ENCODE data around the gene EML6. TPM values are rescaled to one million over a fixed set of nuclear protein-coding genes. Genes with fewer than 3 reads are reported as not detected.

The EML6 gene
- total RNA-seq, 1 experiment from 2014 or later, result 5.2 TPM

DNA sequence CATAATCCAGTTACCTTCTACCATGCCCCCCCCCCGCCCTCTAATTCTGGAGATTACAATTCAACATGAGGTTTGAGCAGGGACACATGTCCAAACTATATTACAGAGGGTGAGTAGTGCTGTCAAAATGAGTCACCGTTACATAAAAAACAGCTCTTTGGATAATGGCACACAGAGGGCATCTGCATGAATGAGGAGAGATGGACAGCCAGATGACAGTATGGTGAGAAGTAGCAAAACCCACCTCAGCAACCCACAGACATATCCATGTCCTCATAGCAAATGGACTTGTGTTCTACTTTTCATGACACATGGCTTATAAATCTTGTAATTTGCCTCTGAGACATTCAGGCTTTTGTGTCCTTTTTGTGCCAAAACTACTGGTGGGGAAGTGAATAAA is 132.0 kb downstream of the EML6 start:
- Mint-ChIP-seq H3K4me3 (ENCODE audit: unreplicated experiment) (no peak overlapping the region), H3K36me3 (ENCODE audit: insufficient read depth, unreplicated experiment) (no peaks in the 10 kb centered on the region), H3K9me3 (ENCODE audit: unreplicated experiment) (no peaks in the 10 kb centered on the region), H3K27ac (ENCODE audit: unreplicated experiment) (no peak overlapping the region), H3K27me3 (ENCODE audit: insufficient read depth, unreplicated experiment) (no peaks in the 10 kb centered on the region), H3K4me1 (ENCODE audit: low read depth, unreplicated experiment) (peaks cover 13% of the 10 kb centered on the region)
- Histone ChIP-seq H3K36me3 (ENCODE audit: control insufficient read depth, insufficient read depth, low read length) (no peaks in the 10 kb centered on the region; the same call in 1 of the 2 replicates), H3K9me3 (no peaks in the 10 kb centered on the region), H3K4me3 (ENCODE audit: low read depth, low read length) (no peak overlapping the region), H3K27me3 (replicated peaks; ENCODE audit: control insufficient read depth, insufficient read depth, low read length) (no peaks in the 10 kb centered on the region), H3K4me1 (peaks cover 13% of the 10 kb centered on the region)
- no TSS peak for BruUV-seq (replicated peaks)
- POLR2A ChIA-PET, result no interaction called here
- CTCF ChIA-PET, result no interaction called here
- DNase-seq, result no peak
- TF ChIP-seq, protein P1, sequence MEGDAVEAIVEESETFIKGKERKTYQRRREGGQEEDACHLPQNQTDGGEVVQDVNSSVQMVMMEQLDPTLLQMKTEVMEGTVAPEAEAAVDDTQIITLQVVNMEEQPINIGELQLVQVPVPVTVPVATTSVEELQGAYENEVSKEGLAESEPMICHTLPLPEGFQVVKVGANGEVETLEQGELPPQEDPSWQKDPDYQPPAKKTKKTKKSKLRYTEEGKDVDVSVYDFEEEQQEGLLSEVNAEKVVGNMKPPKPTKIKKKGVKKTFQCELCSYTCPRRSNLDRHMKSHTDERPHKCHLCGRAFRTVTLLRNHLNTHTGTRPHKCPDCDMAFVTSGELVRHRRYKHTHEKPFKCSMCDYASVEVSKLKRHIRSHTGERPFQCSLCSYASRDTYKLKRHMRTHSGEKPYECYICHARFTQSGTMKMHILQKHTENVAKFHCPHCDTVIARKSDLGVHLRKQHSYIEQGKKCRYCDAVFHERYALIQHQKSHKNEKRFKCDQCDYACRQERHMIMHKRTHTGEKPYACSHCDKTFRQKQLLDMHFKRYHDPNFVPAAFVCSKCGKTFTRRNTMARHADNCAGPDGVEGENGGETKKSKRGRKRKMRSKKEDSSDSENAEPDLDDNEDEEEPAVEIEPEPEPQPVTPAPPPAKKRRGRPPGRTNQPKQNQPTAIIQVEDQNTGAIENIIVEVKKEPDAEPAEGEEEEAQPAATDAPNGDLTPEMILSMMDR (IDR thresholded peaks at IDR 0.05; ENCODE audit: insufficient read depth in 1 of 2, low read depth in 1 of 2, low read length in 1 of 2, severe bottlenecking in 1 of 2, unreplicated experiment in 1 of 2), result no peak
- intact Hi-C loops (cut with micrococcal nuclease; ENCODE audit: unreplicated experiment), result no loop called here

DNA sequence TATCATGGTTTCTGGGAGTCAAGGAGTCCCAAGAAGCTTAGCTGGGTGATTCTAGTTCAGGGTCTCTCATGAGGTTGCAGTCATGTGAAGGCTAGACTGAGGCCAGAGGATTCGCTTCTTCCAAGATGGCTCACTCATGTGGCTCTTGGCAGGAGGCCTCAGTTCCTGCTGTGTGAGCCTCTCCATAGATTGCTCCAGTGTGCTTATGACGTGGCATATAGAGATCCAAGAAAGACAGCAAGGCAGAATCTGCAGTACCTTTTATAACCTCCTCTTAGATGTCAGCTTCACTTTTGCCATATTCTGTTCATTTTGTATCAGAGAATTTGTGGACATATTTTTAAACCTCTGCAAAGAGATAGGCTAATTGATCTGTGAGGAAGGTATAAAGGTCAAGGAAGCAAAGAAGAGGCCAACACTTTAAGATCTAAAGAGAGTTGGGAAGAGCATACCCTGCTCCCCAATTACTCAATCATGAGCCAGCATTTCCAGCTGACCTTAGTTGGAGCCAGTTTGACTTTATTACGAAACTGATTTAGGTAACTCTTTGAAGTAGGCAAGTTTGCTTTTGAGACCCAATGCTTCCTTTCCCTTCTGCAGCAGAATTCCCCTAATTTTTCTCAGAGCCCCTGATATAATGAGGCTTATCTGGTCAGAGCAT is 134.7 kb downstream of the EML6 start:
- H3K36me3 ChIP-seq (ENCODE audit: control insufficient read depth, insufficient read depth, low read length), result no peaks in the 10 kb centered on the region; the same call in 1 of the 2 replicates
- H3K9me3 Mint-ChIP-seq (ENCODE audit: unreplicated experiment), result no peaks in the 10 kb centered on the region
- peaks cover 13% of the 10 kb centered on the region for H3K4me1 Mint-ChIP-seq (ENCODE audit: low read depth, unreplicated experiment)
- no peaks in the 10 kb centered on the region for H3K36me3 Mint-ChIP-seq (ENCODE audit: insufficient read depth, unreplicated experiment)
- H3K27me3 ChIP-seq (replicated peaks; ENCODE audit: control insufficient read depth, insufficient read depth, low read length), result no peaks in the 10 kb centered on the region
- H3K4me3 Mint-ChIP-seq (ENCODE audit: unreplicated experiment), result no peak overlapping the region
- TF ChIP-seq, protein P1 (IDR thresholded peaks at IDR 0.05; ENCODE audit: insufficient read depth in 1 of 2, low read depth in 1 of 2, low read length in 1 of 2, severe bottlenecking in 1 of 2, unreplicated experiment in 1 of 2), result no peak
- no peaks in the 10 kb centered on the region for H3K9me3 ChIP-seq
- peaks cover 13% of the 10 kb centered on the region for H3K4me1 ChIP-seq
- peak in 1 of 2 experiments; percentile 37 for DNase-seq
- intact Hi-C loops (cut with micrococcal nuclease; ENCODE audit: unreplicated experiment), result no loop called here
- BruUV-seq (replicated peaks), result no TSS peak
- ChIA-PET POLR2A (no interaction called here), CTCF (interaction anchor here (1.3 kb wide), 1 partner anchor 20 kb away, joined by 3 read pairs; no protein-coding TSS in a partner anchor)
- no peaks in the 10 kb centered on the region for H3K27me3 Mint-ChIP-seq (ENCODE audit: insufficient read depth, unreplicated experiment)
- H3K4me3 ChIP-seq (ENCODE audit: low read depth, low read length), result no peak overlapping the region
- H3K27ac Mint-ChIP-seq (ENCODE audit: unreplicated experiment), result no peak overlapping the region

DNA sequence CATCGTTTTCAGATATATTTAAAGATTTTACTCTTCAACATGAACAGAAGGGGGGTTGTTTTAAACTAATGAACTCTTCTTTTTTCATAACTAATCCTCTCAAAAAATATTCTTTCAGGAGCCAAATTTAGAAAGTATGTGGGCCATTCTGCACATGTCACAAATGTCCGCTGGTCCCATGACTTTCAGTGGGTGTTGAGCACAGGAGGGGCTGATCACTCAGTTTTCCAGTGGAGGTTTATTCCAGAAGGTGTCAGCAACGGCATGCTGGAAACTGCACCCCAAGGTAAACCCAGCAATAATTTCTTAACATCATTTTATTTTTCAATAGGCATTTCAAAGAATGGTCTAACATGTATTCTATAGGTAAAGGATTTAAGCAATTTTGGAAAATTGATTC is 136.0 kb downstream of the EML6 start:
- H3K9me3 Mint-ChIP-seq (ENCODE audit: unreplicated experiment), result no peaks in the 10 kb centered on the region
- Histone ChIP-seq H3K4me1 (peaks cover 13% of the 10 kb centered on the region), H3K4me3 (ENCODE audit: low read depth, low read length) (no peak overlapping the region), H3K36me3 (ENCODE audit: control insufficient read depth, insufficient read depth, low read length) (no peaks in the 10 kb centered on the region; the same call in 1 of the 2 replicates), H3K9me3 (no peaks in the 10 kb centered on the region), H3K27me3 (replicated peaks; ENCODE audit: control insufficient read depth, insufficient read depth, low read length) (no peaks in the 10 kb centered on the region)
- ChIA-PET POLR2A (no interaction called here), CTCF (no interaction called here)
- no peak overlapping the region for H3K27ac Mint-ChIP-seq (ENCODE audit: unreplicated experiment)
- BruUV-seq (replicated peaks), result no TSS peak
- no peak overlapping the region for H3K4me3 Mint-ChIP-seq (ENCODE audit: unreplicated experiment)
- DNase-seq, result no peak
- H3K4me1 Mint-ChIP-seq (ENCODE audit: low read depth, unreplicated experiment), result peaks cover 13% of the 10 kb centered on the region
- no peaks in the 10 kb centered on the region for H3K27me3 Mint-ChIP-seq (ENCODE audit: insufficient read depth, unreplicated experiment)
- TF ChIP-seq, protein P1 (IDR thresholded peaks at IDR 0.05; ENCODE audit: insufficient read depth in 1 of 2, low read depth in 1 of 2, low read length in 1 of 2, severe bottlenecking in 1 of 2, unreplicated experiment in 1 of 2), result no peak
- intact Hi-C loops (cut with micrococcal nuclease; ENCODE audit: unreplicated experiment), result no loop called here
- H3K36me3 Mint-ChIP-seq (ENCODE audit: insufficient read depth, unreplicated experiment), result no peaks in the 10 kb centered on the region

Data from Caco-2 (cell line).